SK-N-MC (cell line): ENCODE measurements around the gene SLC25A4.
"Not testable (repeated sequence)": the region's sequence is repeated elsewhere in the genome, so short reads cannot be mapped to it uniquely, and the experiment has no call there.

ENCODE experiments used
- DNase-seq: peaks from one replicate; pipeline ENCODE4 v3.0.0-alpha.2; 2011; ENCODE audit warnings: low read depth, low spot score
- H3K27ac ChIP-seq: fragments of 200-600 bp; sonication (generic); 2 replicates; pipeline ENCODE4 v1.5.1; 2016; ENCODE audit warnings: mixed run types
- H3K36me3 ChIP-seq: fragments of 200-600 bp; sonication (generic); 2 replicates; pipeline ENCODE4 v1.6.1; 2017; ENCODE audit warnings: antibody characterized with exemption, low read length, mixed read lengths; ENCODE audit not compliant: insufficient read depth
- H3K4me3 ChIP-seq: fragments of 200-600 bp; sonication (generic); 2 replicates; pipeline ENCODE4 v1.5.1; 2016
- H3K9ac ChIP-seq: fragments of 200-600 bp; sonication (generic); 2 replicates; pipeline ENCODE4 v1.8.0; 2017; ENCODE audit warnings: mixed run types, mixed read lengths; ENCODE audit not compliant: insufficient read length
- H3K9me3 ChIP-seq: fragments of 200-600 bp; sonication (generic); 2 replicates; pipeline ENCODE4 v1.6.1; 2017; ENCODE audit warnings: low read depth, mild to moderate bottlenecking, antibody characterized with exemption, low read length, moderate library complexity, mixed read lengths
- EZH2 ChIP-seq: fragments of 200-600 bp; sonication (generic); IDR thresholded peaks from one replicate; pipeline ENCODE4 v1.6.1; 2017; ENCODE audit warnings: antibody characterized with exemption
- FOXP2 ChIP-seq: optimal IDR thresholded peaks from 2 replicates; pipeline ENCODE3; 2011; ENCODE audit warnings: mild to moderate bottlenecking, moderate library complexity; ENCODE audit not compliant: insufficient read depth; ENCODE audit errors: extremely low read length, control extremely low read depth
- POLR2AphosphoS5 ChIP-seq: IDR thresholded peaks from 2 replicates; pipeline ENCODE4 v1.6.1; 2012; ENCODE audit warnings: mild to moderate bottlenecking, low read depth, low read length, borderline replicate concordance

SLC25A4 gene

DNA sequence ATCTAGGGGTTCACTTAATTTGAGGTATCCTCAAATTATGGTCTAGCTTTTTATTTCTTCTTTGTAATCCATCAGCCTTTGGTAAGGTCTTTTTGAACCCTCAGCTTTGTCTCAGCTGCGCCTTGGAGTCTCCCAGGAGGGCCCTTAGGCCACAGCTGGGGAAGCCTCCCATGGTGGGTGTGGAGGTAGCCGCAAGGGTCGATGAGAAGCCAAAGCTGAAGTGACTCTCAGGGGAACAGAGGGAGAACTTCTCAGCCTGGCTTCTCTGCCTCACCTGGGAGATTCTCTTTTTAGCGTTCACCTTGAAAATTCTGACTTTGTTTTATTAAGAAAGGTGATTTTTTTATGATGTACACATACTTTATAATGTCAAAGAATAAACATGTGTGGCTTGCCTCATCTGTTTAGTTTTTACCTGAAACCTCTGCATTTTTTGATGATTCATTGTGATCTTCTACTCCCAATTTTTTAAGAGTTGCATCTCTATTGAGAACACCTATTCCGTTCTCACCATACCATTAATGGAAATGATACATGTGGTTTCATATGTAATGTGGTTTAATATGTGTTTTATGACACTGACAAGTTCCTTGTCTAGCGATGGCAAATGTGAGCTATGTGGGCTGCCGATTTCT lies 25.6 kb upstream of the SLC25A4 start:
- Histone ChIP-seq H3K36me3 (no peaks in the 10 kb centered on the region), H3K9ac (no peak overlapping the region), H3K27ac (no peak overlapping the region), H3K4me3 (no peak overlapping the region), H3K9me3 (no peaks in the 10 kb centered on the region)
- no peak for DNase-seq
- no peak for TF ChIP-seq POLR2AphosphoS5
- no peak for TF ChIP-seq EZH2
- no peak for TF ChIP-seq FOXP2

- H3K9me3 ChIP-seq, result no peaks in the 10 kb centered on the region
- H3K27ac ChIP-seq, result no peak overlapping the region
- TF ChIP-seq POLR2AphosphoS5 (no peak), EZH2 (no peak), FOXP2 (no peak)
- no peak overlapping the region for H3K4me3 ChIP-seq
- H3K9ac ChIP-seq, result no peak overlapping the region
- H3K36me3 ChIP-seq, result no peaks in the 10 kb centered on the region
- DNase-seq, result no peak
Observed at GRCh38 chr4:185118876-185119275, 24.2 kb upstream of the SLC25A4 start.

- DNase-seq, H3K4me3 ChIP-seq, H3K36me3 ChIP-seq, H3K9ac ChIP-seq, H3K9me3 ChIP-seq, H3K27ac ChIP-seq: not testable (repeated sequence)
Observed at GRCh38 chr4:185119467-185119866, 23.6 kb upstream of the SLC25A4 start.

- TF ChIP-seq FOXP2, result no peak
- TF ChIP-seq POLR2AphosphoS5, result no peak
- TF ChIP-seq EZH2, result no peak
- no peak overlapping the region for H3K27ac ChIP-seq
- DNase-seq, result no peak
Observed at GRCh38 chr4:185119927-185120630, 23.0 kb upstream of the SLC25A4 start.

GRCh38 chr4:185120631-185120946 lies 22.5 kb upstream of the SLC25A4 start:
- H3K27ac ChIP-seq, result no peak overlapping the region
- no peak overlapping the region for H3K9ac ChIP-seq
- no peak overlapping the region for H3K4me3 ChIP-seq
- no peak for DNase-seq
- no peak for TF ChIP-seq POLR2AphosphoS5
- TF ChIP-seq EZH2, result no peak
- TF ChIP-seq FOXP2, result no peak
- no peaks in the 10 kb centered on the region for H3K9me3 ChIP-seq
- H3K36me3 ChIP-seq, result no peaks in the 10 kb centered on the region

More at GRCh38 chr4:185119927-185120630, 23.0 kb upstream of the SLC25A4 start:
- Histone ChIP-seq H3K36me3 (no peaks in the 10 kb centered on the region), H3K4me3 (no peak overlapping the region), H3K9ac (no peak overlapping the region), H3K9me3 (no peaks in the 10 kb centered on the region)

GRCh38 chr4:185122681-185123345 lies 20.3 kb upstream of the SLC25A4 start:
- TF ChIP-seq FOXP2 (no peak), POLR2AphosphoS5 (no peak), EZH2 (no peak)
- DNase-seq, result no peak
- no peak overlapping the region for H3K4me3 ChIP-seq
- no peak overlapping the region for H3K27ac ChIP-seq
- H3K9ac ChIP-seq, result no peak overlapping the region
- H3K9me3 ChIP-seq, result no peaks in the 10 kb centered on the region
- no peaks in the 10 kb centered on the region for H3K36me3 ChIP-seq

DNA sequence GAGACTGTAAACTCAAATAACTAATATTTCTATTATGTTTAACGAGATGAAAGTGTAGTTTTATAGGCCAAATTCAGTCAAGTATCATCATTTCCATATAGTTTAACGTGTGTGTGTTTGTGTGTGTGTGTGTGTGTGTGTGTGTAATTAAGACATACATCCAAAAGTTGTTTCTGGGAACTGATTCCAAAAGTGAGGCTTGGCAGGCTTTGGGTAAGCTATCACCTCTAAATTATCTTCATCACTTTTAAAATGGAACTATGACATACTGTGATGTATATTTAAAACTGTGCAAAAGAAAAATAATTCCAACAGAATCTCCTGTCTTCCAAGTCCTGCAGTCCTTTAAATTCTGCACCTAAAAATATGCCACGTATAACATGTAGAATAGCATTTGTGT lies 19.1 kb upstream of the SLC25A4 start:
- Histone ChIP-seq H3K27ac (no peak overlapping the region), H3K9ac (no peak overlapping the region), H3K36me3 (no peaks in the 10 kb centered on the region), H3K4me3 (no peak overlapping the region), H3K9me3 (no peaks in the 10 kb centered on the region)
- no peak for DNase-seq
- TF ChIP-seq EZH2, result no peak
- no peak for TF ChIP-seq FOXP2
- TF ChIP-seq POLR2AphosphoS5, result no peak

- DNase-seq, result no peak
- H3K27ac ChIP-seq, result no peak overlapping the region
- H3K4me3 ChIP-seq, result no peak overlapping the region
- H3K9ac ChIP-seq, result no peak overlapping the region
- H3K36me3 ChIP-seq, result no peaks in the 10 kb centered on the region
- no peaks in the 10 kb centered on the region for H3K9me3 ChIP-seq
- TF ChIP-seq EZH2 (no peak), POLR2AphosphoS5 (no peak), FOXP2 (no peak)
Observed at GRCh38 chr4:185127021-185127925, 15.8 kb upstream of the SLC25A4 start.
